HepG2 (cell line): Measurements from ENCODE around the gene PCYT2. TPM values are rescaled to one million over a fixed set of nuclear protein-coding genes. Genes with fewer than 3 reads are reported as not detected.
A peak's percentile ranks its signal among the peaks of the same experiment; 100 is the strongest.

ENCODE experiments used
- PTBP1 ChIP-seq: fragments of 200-400 bp; formaldehyde crosslinking; IDR thresholded peaks from 2 replicates; pipeline ENCODE4 v1.6.1; 2018; ENCODE audit warnings: low read length, low read depth; ENCODE audit not compliant: poor library complexity, severe bottlenecking
- ZKSCAN1 ChIP-seq: fragments of 150-350 bp; IDR thresholded peaks from 2 replicates; pipeline ENCODE4 v1.6.1; 2014; ENCODE audit warnings: low read length
- ZNF264 ChIP-seq: sonication (generic); formaldehyde crosslinking; IDR thresholded peaks from 2 replicates; pipeline ENCODE4 v1.4.0; 2020; ENCODE audit warnings: missing genetic modification reagents
- ZNF44 ChIP-seq: sonication (generic); formaldehyde crosslinking; IDR thresholded peaks from 2 replicates; pipeline ENCODE4 v1.5.1; 2020; ENCODE audit warnings: mild to moderate bottlenecking, missing genetic modification reagents
- polyA plus RNA-seq, 8 experiments: library from polyadenylated mRNA; depleted of rRNA in 3 of 8; stranded (reverse) in 7 of 8; unstranded in 1 of 8; fragments of >200 nt; fragmentation: Illumina TruSeq in 4 of 8; extraction: Trizol in 4 of 8; gene quantifications; 2 replicates each; pipeline versions ENCODE4 v1.2.1 to v1.2.3, GENCODE V29; 2011 to 2016; ENCODE audit warnings: low read depth in 4 of 8, missing spikeins in 1 of 8, mixed read lengths in 1 of 8; ENCODE audit not compliant: insufficient read depth in 1 of 8
- total RNA-seq, 5 experiments: library from RNA; depleted of rRNA; stranded (reverse); fragments of >200 nt; fragmentation: Illumina TruSeq; extraction: Trizol; gene quantifications; 2 replicates each; pipeline ENCODE4 v1.2.3, GENCODE V29; 2016; ENCODE audit warnings: low read depth in 1 of 5
- TF ChIP-seq, protein P1 (sequence below): sonication (generic); formaldehyde crosslinking; IDR thresholded peaks from one replicate; pipeline ENCODE4 v1.5.1; 2020; ENCODE audit warnings: mild to moderate bottlenecking, missing genetic modification reagents; ENCODE audit errors: not compliant biosample characterization
- TF ChIP-seq, protein P2 (sequence below): sonication (generic); formaldehyde crosslinking; IDR thresholded peaks from 2 replicates; pipeline ENCODE4 v1.4.0; 2020; ENCODE audit warnings: mild to moderate bottlenecking, missing genetic modification reagents

Gene PCYT2
- total and polyA plus RNA-seq, 2 of the 13 experiments (the other 11 are each of a cell fraction or from before 2014, with no cell fraction given), result 147 to 297 TPM

GRCh38 chr17:81858170-81858966, 52.8 kb downstream of the PCYT2 start (continued):
- no peak for TF ChIP-seq PTBP1
- TF ChIP-seq, protein P1, sequence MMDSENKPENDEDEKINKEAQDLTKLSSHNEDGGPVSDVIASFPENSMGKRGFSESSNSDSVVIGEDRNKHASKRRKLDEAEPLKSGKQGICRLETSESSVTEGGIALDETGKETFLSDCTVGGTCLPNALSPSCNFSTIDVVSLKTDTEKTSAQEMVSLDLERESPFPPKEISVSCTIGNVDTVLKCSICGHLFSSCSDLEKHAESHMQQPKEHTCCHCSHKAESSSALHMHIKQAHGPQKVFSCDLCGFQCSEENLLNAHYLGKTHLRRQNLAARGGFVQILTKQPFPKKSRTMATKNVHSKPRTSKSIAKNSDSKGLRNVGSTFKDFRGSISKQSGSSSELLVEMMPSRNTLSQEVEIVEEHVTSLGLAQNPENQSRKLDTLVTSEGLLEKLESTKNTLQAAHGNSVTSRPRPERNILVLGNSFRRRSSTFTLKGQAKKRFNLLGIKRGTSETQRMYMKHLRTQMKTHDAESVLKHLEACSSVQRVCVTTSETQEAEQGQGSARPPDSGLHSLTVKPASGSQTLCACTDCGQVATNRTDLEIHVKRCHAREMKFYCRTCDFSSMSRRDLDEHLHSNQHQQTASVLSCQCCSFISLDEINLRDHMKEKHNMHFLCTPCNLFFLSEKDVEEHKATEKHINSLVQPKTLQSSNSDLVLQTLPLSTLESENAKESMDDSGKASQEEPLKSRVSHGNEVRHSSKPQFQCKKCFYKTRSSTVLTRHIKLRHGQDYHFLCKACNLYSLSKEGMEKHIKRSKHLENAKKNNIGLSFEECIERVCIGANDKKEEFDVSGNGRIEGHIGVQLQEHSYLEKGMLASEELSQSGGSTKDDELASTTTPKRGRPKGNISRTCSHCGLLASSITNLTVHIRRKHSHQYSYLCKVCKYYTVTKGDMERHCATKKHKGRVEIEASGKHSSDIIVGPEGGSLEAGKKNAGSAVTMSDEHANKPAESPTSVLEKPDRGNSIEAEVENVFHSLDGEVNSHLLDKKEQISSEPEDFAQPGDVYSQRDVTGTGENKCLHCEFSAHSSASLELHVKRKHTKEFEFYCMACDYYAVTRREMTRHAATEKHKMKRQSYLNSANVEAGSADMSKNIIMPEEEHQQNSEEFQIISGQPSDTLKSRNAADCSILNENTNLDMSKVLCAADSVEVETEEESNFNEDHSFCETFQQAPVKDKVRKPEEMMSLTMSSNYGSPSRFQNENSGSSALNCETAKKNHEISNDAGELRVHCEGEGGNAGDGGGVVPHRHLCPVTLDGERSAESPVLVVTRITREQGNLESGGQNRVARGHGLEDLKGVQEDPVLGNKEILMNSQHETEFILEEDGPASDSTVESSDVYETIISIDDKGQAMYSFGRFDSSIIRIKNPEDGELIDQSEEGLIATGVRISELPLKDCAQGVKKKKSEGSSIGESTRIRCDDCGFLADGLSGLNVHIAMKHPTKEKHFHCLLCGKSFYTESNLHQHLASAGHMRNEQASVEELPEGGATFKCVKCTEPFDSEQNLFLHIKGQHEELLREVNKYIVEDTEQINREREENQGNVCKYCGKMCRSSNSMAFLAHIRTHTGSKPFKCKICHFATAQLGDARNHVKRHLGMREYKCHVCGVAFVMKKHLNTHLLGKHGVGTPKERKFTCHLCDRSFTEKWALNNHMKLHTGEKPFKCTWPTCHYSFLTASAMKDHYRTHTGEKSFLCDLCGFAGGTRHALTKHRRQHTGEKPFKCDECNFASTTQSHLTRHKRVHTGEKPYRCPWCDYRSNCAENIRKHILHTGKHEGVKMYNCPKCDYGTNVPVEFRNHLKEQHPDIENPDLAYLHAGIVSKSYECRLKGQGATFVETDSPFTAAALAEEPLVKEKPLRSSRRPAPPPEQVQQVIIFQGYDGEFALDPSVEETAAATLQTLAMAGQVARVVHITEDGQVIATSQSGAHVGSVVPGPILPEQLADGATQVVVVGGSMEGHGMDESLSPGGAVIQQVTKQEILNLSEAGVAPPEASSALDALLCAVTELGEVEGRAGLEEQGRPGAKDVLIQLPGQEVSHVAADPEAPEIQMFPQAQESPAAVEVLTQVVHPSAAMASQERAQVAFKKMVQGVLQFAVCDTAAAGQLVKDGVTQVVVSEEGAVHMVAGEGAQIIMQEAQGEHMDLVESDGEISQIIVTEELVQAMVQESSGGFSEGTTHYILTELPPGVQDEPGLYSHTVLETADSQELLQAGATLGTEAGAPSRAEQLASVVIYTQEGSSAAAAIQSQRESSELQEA (CRISPR knock-in tag), result no peak
- TF ChIP-seq ZNF264, result no peak
- no peak for TF ChIP-seq ZKSCAN1
- TF ChIP-seq, protein P2, sequence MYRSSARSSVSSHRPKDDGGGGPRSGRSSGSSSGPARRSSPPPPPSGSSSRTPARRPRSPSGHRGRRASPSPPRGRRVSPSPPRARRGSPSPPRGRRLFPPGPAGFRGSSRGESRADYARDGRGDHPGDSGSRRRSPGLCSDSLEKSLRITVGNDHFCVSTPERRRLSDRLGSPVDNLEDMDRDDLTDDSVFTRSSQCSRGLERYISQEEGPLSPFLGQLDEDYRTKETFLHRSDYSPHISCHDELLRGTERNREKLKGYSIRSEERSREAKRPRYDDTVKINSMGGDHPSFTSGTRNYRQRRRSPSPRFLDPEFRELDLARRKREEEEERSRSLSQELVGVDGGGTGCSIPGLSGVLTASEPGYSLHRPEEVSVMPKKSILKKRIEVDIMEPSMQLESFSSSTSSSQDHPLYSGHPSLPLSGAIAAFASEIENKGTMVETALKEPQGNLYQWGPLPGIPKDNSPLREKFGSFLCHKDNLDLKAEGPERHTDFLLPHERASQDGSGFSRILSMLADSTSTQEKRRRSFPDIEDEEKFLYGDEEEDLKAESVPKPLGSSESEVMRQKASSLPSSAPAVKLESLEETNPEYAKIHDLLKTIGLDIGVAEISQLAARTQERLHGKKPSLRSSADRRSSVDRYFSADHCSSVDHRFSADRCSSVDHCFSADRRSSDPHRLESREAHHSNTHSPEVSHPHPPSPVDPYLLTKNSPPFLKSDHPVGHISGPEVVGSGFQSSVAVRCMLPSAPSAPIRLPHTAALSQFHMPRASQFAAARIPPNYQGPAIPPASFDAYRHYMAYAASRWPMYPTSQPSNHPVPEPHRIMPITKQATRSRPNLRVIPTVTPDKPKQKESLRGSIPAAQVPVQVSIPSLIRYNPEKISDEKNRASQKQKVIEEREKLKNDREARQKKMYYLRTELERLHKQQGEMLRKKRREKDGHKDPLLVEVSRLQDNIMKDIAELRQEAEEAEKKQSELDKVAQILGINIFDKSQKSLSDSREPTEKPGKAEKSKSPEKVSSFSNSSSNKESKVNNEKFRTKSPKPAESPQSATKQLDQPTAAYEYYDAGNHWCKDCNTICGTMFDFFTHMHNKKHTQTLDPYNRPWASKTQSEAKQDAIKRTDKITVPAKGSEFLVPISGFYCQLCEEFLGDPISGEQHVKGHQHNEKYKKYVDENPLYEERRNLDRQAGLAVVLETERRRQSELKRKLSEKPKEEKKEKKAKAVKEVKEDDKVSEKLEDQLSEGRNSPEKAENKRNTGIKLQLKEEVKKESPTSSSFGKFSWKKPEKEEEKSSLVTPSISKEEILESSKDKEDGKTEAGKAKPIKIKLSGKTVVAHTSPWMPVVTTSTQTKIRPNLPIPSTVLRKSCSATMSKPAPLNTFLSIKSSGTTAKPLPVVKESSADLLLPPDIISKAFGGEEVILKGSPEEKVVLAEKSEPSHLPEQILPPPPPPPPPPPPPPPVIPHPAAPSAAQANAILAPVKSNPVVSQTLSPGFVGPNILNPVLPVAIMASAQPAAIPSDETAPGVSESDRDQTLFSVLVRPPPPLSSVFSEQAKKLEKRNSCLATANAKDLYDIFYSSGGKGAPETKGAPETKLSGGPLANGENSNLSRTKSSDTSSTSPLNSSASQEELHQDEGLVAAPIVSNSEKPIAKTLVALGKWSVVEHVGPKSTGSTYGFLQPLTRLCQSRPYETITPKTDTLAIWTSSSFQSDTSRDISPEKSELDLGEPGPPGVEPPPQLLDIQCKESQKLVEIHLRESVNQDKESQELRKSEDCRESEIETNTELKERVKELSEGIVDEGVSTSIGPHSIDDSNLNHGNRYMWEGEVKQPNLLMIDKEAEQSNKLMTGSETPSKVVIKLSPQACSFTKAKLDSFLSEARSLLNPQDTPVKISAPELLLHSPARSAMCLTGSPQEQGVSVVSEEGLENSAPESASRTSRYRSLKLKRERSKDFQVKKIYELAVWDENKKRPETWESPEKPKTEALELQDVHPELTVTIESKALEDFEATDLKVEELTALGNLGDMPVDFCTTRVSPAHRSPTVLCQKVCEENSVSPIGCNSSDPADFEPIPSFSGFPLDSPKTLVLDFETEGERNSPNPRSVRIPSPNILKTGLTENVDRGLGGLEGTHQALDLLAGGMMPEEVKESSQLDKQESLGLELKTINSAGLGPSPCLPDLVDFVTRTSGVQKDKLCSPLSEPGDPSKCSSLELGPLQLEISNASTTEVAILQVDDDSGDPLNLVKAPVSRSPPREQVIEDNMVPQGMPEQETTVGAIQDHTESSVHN (CRISPR knock-in tag), result peak; percentile 49; the same call in 1 of the 2 replicates
- TF ChIP-seq ZNF44 (CRISPR knock-in tag), result no peak
